Hippocampal formation (tissue), 2 donors: Measurements from ENCODE around the gene NCK2.

ENCODE experiments used
- DNase-seq, 2 donors: peaks; one replicate each; lab custom pipeline; 2025; lab: John Stamatoyannopoulos, UW

NCK2 gene

GRCh38 chr2:105849431-105850179 is 104.9 kb downstream of the NCK2 start:
- DNase-seq: no peak

DNA sequence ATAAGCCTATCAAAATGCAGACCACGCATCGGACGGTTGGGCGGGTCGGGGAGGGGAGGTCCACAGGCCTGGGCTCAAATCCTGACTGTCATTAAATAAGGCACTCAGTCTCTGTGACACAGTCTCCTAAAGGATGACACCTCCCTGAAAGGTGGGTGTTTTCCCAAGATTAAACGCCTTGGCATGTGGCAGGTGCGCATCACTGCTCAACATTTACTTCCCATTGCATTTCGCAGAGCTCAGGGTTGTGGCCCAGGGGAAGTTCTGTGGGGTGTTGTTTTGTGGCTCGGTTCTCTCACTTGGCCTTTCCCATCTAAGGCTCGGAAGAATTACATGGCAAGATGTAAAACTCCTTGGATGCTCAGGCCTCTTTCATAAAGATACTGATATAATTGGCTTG is 107.4 kb downstream of the NCK2 start:
- DNase-seq: no peak

- DNase-seq: no peak
Observed at GRCh38 chr2:105853354-105854088, 108.8 kb downstream of the NCK2 start.

GRCh38 chr2:105854972-105855371 is 110.3 kb downstream of the NCK2 start:
- no peak for DNase-seq

- DNase-seq: no peak
Observed at GRCh38 chr2:105856581-105856980, 111.9 kb downstream of the NCK2 start.

DNA sequence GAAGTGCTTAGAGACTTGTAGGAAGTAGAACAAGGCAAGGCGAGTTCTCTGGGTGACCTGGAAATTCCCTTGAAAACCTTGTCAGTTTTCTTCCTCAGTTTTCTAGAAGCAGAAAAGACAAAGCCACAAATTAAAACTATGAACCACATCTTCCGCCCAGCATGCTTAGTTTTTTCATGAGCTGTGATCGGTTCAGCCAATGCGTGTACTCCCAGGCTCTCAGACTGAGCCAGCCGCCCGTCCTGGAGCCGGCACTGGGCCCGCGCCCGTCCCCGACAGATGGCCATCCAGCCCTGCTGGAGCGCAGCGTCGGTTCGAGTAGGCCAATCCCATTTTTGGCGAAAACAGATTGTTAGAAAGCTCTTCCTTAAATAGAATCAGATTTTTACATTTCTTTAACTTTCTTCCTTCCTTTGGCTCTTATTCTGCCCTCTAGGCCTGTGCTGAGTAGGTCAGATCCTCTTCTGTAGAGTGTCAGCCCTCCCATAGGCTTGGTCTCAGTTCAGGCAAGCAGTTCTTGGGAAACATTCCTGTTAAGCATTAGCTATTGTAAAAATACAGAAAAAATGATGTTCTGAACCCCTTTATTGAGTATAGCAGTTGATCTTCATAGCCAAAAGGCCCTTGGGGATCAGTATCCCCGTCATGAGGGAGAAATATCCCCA is 112.5 kb downstream of the NCK2 start:
- DNase-seq: peak in 1 of 2 donors; percentile 13

- no peak for DNase-seq
Observed at GRCh38 chr2:105858868-105859693, 114.4 kb downstream of the NCK2 start.

DNA sequence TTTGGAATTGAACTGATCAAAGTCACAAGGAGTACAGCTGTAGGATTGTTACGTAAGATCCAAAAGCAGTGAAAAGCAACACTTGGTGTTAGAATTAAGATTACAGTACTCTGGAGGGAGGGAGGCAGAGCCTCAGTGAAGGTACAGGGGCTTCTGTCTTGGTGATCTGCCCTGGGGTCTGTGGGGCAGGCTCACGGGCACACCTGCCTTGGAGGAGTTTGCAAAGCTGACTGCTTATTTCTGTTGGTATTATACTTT is 114.9 kb downstream of the NCK2 start:
- no peak for DNase-seq

- DNase-seq: no peak
Observed at GRCh38 chr2:105860567-105860966, 115.9 kb downstream of the NCK2 start.

DNA sequence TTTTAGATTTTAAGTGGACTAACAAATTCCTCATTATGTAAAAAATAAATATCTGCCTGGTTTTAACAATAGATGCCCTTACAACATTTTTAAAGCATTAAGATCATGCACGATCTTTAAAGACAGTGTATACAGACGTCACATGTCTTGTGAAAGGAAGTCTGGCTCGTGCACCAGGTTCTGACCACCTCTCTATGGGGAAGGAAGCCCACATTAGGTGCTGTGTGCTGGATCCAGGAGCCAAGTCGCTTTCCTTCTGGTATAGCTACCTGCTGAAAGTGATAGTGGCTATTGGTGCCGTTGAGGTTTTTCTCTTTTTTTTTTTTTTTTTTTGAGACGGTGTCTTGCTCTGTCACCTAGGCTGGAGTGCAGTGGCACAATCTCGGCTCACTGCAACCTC is 116.5 kb downstream of the NCK2 start:
- no peak for DNase-seq

DNA sequence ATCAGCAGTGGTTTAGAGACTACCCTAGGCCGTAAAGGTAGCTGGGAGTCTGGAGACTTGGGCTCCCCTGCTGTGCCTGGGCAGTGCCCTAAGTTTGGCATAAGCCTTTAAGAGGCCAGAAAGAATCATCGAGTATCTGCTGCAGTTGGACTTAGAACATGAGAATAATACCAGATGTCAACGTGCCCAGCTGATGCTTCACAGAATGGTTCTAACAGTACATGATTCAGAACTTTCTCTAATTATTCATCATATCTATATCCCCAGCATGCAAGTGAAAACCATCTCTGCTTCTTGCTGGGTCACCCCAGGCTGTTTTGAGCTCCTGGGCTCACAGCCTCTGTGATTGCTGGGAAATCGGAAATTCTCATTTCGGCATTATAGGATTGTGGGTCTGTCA is 118.1 kb downstream of the NCK2 start:
- DNase-seq: no peak

DNA sequence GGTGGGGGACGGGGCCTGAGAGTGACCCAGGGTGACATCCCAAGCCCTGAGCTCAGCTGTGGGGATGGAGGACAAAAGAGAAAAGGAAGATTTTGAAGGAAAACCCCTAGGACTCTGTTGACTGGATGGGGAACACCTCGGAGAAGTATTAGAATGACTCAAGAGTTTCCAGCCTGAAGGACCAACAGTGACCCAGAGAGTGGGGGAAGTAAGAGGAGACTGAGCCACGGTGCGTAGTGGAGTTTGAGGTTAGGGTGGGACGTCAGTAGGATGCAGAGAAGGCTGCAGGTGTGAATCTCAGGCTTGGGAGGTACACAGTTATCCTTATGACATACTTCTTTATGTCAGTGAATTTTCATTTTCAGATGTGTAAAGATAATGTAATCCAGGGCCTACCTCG is 119.5 kb downstream of the NCK2 start:
- no peak for DNase-seq

DNA sequence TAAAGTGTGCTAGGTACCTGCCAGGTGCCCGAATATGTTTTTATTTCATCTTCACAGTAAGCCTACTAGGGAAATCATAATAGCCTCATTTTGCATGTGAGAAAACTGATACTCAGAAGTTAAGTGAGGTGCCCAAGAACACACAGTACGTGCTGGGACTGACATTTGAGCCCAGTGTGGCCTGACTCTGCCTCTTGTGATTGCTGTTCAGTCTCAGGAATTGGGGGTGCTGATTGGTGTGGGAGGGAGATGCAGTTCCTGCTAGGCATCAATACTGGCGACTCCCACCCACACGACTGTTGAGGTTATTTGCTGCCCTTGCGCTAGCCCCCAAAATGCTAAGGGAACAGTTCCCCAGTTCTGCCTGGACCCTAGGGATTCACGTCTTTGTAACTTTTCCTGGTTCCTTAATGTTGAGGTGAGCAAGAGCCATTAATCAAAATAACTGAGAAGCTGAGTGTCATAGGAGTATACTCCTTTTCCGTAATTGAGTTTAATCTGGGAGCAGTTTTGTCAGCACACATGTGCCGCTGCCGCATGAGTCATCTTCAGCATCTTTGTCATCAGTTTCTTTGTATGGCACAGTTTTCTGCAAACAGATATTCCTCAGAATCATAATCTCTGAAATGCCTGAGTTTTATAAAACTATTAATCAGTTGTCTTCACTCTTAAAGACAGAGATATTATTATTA is 120.7 kb downstream of the NCK2 start:
- no peak for DNase-seq

DNA sequence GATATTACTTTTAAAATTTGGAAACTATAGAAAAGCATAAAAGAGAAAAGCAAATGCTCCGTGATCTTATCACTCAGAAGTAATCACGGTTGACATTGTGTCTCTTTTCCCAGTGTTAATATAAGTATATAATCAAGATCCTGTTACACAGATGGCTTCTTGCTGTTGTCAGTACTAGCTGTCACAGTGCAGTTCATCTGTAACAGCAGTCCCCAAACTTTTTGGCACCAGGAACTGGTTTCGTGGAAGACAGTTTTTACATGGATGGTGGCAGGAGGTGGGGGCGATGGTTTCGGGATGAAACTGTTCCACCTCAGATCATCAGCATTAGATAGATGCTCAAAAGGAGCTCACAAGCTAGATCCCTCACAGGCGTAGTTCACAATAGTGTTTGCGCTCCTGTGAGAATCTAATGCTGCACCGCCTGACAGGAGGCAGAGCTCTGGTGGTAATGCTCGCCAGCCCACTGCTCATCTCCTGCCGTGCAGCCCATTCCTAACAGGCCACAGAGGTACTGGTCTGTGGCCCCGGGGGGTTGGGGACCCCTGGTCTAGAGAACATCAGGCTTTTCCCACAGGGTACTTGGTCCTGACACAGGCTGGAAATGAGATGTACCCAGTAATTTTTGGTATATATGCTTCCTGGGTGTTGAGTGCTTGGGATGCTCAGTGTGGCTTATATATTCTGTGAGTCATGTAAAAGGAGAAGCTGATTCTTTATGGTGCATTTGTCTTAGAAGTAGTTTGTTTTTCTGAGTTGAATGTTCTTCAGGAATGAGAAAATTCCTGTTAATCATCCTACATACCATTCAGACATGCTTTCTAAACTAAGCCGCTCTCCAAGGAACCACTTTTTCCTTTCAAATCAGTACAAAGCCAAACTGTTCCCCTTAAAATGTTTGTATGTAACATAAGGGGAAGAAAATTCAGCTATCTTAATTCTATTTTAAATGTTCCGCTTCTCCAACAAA is 121.8 kb downstream of the NCK2 start:
- peak in 1 of 2 donors; percentile 15 for DNase-seq

DNA sequence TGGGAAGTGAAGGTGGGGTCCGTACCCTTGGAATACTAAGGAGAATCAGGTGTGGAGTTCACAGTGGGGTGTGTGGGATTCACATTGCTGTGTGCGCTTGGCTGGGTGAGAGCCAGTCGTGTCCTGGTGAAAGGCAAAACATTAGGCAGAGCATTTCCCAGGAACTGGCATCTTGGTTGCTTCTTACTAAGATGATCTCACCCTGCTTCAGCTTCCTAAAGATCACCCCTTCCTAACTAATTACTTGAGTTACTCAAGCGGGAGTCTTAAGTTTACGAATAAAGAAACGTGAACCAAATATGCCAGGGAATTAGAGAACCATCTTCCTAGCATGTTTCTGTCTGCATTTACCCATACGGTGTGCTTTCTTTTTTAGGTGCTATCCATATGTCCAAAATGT is 122.9 kb downstream of the NCK2 start:
- peak in 1 of 2 donors; percentile 23 for DNase-seq

- DNase-seq: no peak
Observed at GRCh38 chr2:105868060-105868459, 123.3 kb downstream of the NCK2 start.

- DNase-seq: no peak
Observed at GRCh38 chr2:105869341-105869740, 124.6 kb downstream of the NCK2 start.

- DNase-seq: no peak
Observed at GRCh38 chr2:105870062-105870461, 125.3 kb downstream of the NCK2 start.

DNA sequence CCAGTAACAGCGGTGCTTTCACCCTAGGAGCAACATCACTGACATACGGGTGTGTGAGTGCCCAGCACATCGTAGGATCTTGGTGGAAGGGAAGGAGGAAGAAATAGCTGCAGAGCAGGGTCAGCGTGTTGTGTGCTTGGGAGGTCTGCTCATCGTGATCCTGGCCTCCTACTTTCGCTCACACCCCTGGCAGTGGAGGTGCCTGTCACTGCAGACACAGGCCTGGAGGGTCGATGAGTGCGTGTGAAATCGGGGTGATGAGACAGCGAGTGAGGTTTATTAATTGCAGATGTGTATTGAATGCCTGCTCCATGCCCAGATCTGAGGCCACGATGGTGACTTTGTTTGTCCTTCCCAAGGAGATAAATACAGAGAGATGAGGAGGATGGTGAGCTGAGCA is 126.1 kb downstream of the NCK2 start:
- DNase-seq: no peak

DNA sequence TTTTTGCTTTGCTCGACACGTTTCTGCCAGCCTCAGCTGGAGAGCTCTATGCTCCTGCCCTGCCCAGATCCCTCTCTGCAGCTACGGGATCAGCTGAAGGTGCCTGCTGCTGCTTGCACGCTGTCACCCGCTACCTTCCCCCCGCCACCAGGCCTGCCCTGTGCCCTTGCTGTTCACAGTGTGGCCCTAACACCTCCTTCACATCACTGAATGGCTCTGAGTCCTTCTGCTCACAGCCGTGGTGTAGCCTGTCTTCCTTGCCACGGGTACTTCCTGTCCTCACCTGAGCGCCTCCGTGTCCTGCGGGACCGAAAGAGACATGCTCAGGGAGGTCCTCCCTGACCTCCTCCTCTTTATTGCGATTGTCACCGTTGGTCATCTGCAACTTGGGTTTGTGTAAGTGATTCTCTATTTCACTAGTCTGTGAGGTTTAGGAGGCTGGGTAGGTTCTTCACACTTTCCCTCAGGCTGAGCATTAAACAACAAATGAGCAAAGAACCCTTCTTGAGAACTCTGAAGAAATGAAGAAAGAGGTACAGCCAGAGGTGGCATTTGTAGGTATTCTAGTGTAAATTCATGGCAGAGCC is 127.5 kb downstream of the NCK2 start:
- no peak for DNase-seq
